A673 (cell line): Measurements from ENCODE around the gene ARSG.

ENCODE experiments used
- EZH2 ChIP-seq: fragments of 200-600 bp; sonication (generic); IDR thresholded peaks from 2 replicates; pipeline ENCODE4 v1.6.1; 2017; ENCODE audit warnings: borderline replicate concordance, low read depth, mild to moderate bottlenecking, mixed read lengths, antibody characterized with exemption, low read length; ENCODE audit not compliant: poor library complexity, severe bottlenecking
- TF ChIP-seq, protein P1 (sequence below): fragments of 300-800, 200-600 bp; sonication (generic); conservative IDR thresholded peaks from 2 replicates; pipeline ENCODE4 v1.5.1; 2017; ENCODE audit warnings: low read depth, mild to moderate bottlenecking, antibody characterized with exemption, low read length, moderate library complexity, mixed read lengths

DNA sequence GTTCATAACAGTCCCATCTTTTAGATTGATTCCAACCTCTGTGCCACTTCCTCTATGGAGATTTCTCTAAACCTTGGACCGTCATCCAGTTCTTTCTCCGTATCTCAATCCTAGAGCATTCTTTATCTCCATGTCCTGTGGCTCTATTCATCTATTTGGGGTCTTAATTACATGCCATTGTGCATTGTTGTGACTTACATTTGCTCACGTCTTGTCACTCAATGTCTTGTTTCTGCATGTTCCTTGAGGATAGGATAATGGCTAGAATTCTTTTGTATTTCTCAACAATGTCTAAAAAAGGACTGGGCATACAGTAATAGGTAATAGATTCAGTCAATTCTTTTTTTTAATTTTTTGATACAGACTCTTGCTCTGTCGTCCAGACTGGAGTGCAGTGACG, 50.2 kb downstream of the ARSG start:
- TF ChIP-seq, protein P1, sequence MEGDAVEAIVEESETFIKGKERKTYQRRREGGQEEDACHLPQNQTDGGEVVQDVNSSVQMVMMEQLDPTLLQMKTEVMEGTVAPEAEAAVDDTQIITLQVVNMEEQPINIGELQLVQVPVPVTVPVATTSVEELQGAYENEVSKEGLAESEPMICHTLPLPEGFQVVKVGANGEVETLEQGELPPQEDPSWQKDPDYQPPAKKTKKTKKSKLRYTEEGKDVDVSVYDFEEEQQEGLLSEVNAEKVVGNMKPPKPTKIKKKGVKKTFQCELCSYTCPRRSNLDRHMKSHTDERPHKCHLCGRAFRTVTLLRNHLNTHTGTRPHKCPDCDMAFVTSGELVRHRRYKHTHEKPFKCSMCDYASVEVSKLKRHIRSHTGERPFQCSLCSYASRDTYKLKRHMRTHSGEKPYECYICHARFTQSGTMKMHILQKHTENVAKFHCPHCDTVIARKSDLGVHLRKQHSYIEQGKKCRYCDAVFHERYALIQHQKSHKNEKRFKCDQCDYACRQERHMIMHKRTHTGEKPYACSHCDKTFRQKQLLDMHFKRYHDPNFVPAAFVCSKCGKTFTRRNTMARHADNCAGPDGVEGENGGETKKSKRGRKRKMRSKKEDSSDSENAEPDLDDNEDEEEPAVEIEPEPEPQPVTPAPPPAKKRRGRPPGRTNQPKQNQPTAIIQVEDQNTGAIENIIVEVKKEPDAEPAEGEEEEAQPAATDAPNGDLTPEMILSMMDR, result no peak
- no peak for TF ChIP-seq EZH2
